Endodermal cell (in vitro differentiated cells): ENCODE results near the gene GNL1. TPM values are rescaled to one million over a fixed set of nuclear protein-coding genes. Genes with fewer than 3 reads are reported as not detected.

ENCODE experiments used
- DNase-seq: peaks from one replicate; pipeline ENCODE4 v3.0.0-alpha.2; 2017
- H3K27ac ChIP-seq: 2 replicates; pipeline ENCODE4 v1.5.1; 2013; ENCODE audit warnings: mild to moderate bottlenecking, low read depth, low read length, moderate library complexity
- H3K27me3 ChIP-seq: 2 replicates; pipeline ENCODE4 v1.6.1; 2013; ENCODE audit warnings: mild to moderate bottlenecking, low read length, moderate library complexity; ENCODE audit not compliant: insufficient read depth, control insufficient read depth, poor library complexity, severe bottlenecking
- H3K36me3 ChIP-seq: 2 replicates; pipeline ENCODE4 v1.7.0; 2013; ENCODE audit warnings: mild to moderate bottlenecking, low read length, moderate library complexity; ENCODE audit not compliant: control insufficient read depth, insufficient read depth
- H3K4me1 ChIP-seq: one replicate; pipeline ENCODE4 v1.7.0; 2013; ENCODE audit warnings: low read length; ENCODE audit not compliant: control insufficient read depth, insufficient read depth
- H3K4me3 ChIP-seq: 2 replicates; pipeline ENCODE4 v1.5.1; 2013; ENCODE audit warnings: mild to moderate bottlenecking, low read length, moderate library complexity
- H3K9ac ChIP-seq: 2 replicates; pipeline ENCODE4 v1.6.1; 2013; ENCODE audit warnings: mild to moderate bottlenecking, low read length, moderate library complexity; ENCODE audit not compliant: poor library complexity, severe bottlenecking; ENCODE audit errors: extremely low read depth
- H3K9me3 ChIP-seq: 2 replicates; pipeline ENCODE4 v1.6.1; 2013; ENCODE audit warnings: mild to moderate bottlenecking, low read length, moderate library complexity; ENCODE audit not compliant: control insufficient read depth
- H3K27ac Mint-ChIP-seq: 2 replicates; pipeline ENCODE4 v1.8.0; 2020; ENCODE audit warnings: mixed read lengths
- H3K27me3 Mint-ChIP-seq: 2 replicates; pipeline ENCODE4 v1.8.0; 2021; ENCODE audit warnings: mild to moderate bottlenecking, mixed read lengths; ENCODE audit not compliant: insufficient read depth
- H3K36me3 Mint-ChIP-seq: 2 replicates; pipeline ENCODE4 v1.8.0; 2020; ENCODE audit warnings: low read depth, mixed read lengths
- H3K4me1 Mint-ChIP-seq: 2 replicates; pipeline ENCODE4 v1.8.0; 2020; ENCODE audit warnings: mixed read lengths
- H3K4me3 Mint-ChIP-seq: 2 replicates; pipeline ENCODE4 v1.8.0; 2020; ENCODE audit warnings: mild to moderate bottlenecking, moderate library complexity, mixed read lengths
- H3K9me3 Mint-ChIP-seq: 2 replicates; pipeline ENCODE4 v1.8.0; 2020; ENCODE audit warnings: mild to moderate bottlenecking, mixed read lengths
- CTCF ChIP-seq: fragments of 200-600 bp; sonication (generic); conservative IDR thresholded peaks from 2 replicates; pipeline ENCODE4 v1.5.0; 2021; ENCODE audit warnings: antibody characterized with exemption, mild to moderate bottlenecking
- WGBS, 2 experiments: methylation state at CpG; one replicate each; pipeline versions ENCODE4 v1.1.5 to v1.1.7; 2013; ENCODE audit warnings: missing lambda C conversion rate in 2 of 2, mixed read lengths in 1 of 2; ENCODE audit not compliant: insufficient coverage in 1 of 2, insufficient read length in 1 of 2; 5-methylcytosine and 5-hydroxymethylcytosine counted together
- total RNA-seq, 2 donors: library from RNA; stranded (reverse); fragmentation: NEBNext Ultra II Directional in 1 of 2; extraction: Animal tissue kit (Norgen Biotek cat#: 25700) in 1 of 2; gene quantifications; 2 replicates in 1 of 2; 3 replicates in 1 of 2; pipeline ENCODE4 v1.2.1, GENCODE V29; 2021

GNL1 gene
- total RNA-seq, 2 donors from 2014 or later, result 82.1 to 93.5 TPM

GRCh38 chr6:30542404-30542725 lies 13.9 kb downstream of the GNL1 start:
- H3K27me3 ChIP-seq, result no peaks in the 10 kb centered on the region
- H3K27ac ChIP-seq, result no peak overlapping the region
- peaks cover 8% of the 10 kb centered on the region for H3K36me3 Mint-ChIP-seq
- no peak overlapping the region for H3K4me3 ChIP-seq
- no peak for DNase-seq
- H3K27me3 Mint-ChIP-seq, result peaks cover 6% of the 10 kb centered on the region
- no peaks in the 10 kb centered on the region for H3K9me3 Mint-ChIP-seq
- peaks cover 11% of the 10 kb centered on the region for H3K36me3 ChIP-seq
- no peak for TF ChIP-seq CTCF
- 67 to 68% methylated on average over 4 of the region's 4 CpGs for WGBS, 2 experiments
- H3K4me1 Mint-ChIP-seq, result peaks cover 3% of the 10 kb centered on the region
- H3K27ac Mint-ChIP-seq, result no peak overlapping the region
- H3K9ac ChIP-seq, result no peak overlapping the region
- H3K4me1 ChIP-seq, result no peaks in the 10 kb centered on the region
- no peak overlapping the region for H3K4me3 Mint-ChIP-seq
- no peaks in the 10 kb centered on the region for H3K9me3 ChIP-seq

- Mint-ChIP-seq H3K4me1 (peaks cover 3% of the 10 kb centered on the region), H3K9me3 (no peaks in the 10 kb centered on the region), H3K27me3 (peaks cover 6% of the 10 kb centered on the region), H3K4me3 (peak overlapping the region; percentile 55), H3K36me3 (peaks cover 6% of the 10 kb centered on the region), H3K27ac (no peak overlapping the region)
- no peak overlapping the region for H3K9ac ChIP-seq
- H3K4me1 ChIP-seq, result no peaks in the 10 kb centered on the region
- H3K36me3 ChIP-seq, result peaks cover 8% of the 10 kb centered on the region
- no peaks in the 10 kb centered on the region for H3K9me3 ChIP-seq
- peak; percentile 91 for DNase-seq
- peak overlapping the region; percentile 81 for H3K4me3 ChIP-seq
- peak; percentile 100 for TF ChIP-seq CTCF
- no peak overlapping the region for H3K27ac ChIP-seq
- H3K27me3 ChIP-seq, result no peaks in the 10 kb centered on the region
- WGBS, 2 experiments, result 29 to 38% methylated on average over 18 to 23 of the region's 23 CpGs
Observed at GRCh38 chr6:30541515-30542403, 14.5 kb downstream of the GNL1 start.

GRCh38 chr6:30537931-30538330 lies 18.4 kb downstream of the GNL1 start:
- TF ChIP-seq CTCF, result no peak
- Histone ChIP-seq H3K27ac (no peak overlapping the region), H3K9ac (no peak overlapping the region), H3K36me3 (no peaks in the 10 kb centered on the region), H3K4me3 (no peak overlapping the region), H3K9me3 (no peaks in the 10 kb centered on the region), H3K27me3 (no peaks in the 10 kb centered on the region), H3K4me1 (no peaks in the 10 kb centered on the region)
- H3K27ac Mint-ChIP-seq, result no peak overlapping the region
- no peak for DNase-seq
- no peak overlapping the region for H3K4me3 Mint-ChIP-seq
- H3K4me1 Mint-ChIP-seq, result peaks cover 3% of the 10 kb centered on the region
- H3K9me3 Mint-ChIP-seq, result no peaks in the 10 kb centered on the region
- H3K36me3 Mint-ChIP-seq, result no peaks in the 10 kb centered on the region
- 83 to 84% methylated on average over 2 to 3 of the region's 3 CpGs for WGBS, 2 experiments
- H3K27me3 Mint-ChIP-seq, result peaks cover 5% of the 10 kb centered on the region
